Measurements from ENCODE around the gene GLT8D2. TPM values are rescaled to one million over a fixed set of nuclear protein-coding genes. Genes with fewer than 3 reads are reported as not detected.

Gene GLT8D2
- total and polyA plus RNA-seq, 4 experiments from 2014 or later, result 0.15 TPM; not detected in 3

GRCh38 chr12:104063712-104064030, 13.7 kb upstream of the GLT8D2 start:
- Histone ChIP-seq H3K4me1 (ENCODE audit: insufficient read depth, low read length) (peaks cover 21% of the 10 kb centered on the region), H3K36me3 (ENCODE audit: insufficient read depth, low read length) (peaks cover 3% of the 10 kb centered on the region), H3K27ac (ENCODE audit: low read depth, low read length) (peak overlapping the region; percentile 77), H3K4me3 (ENCODE audit: low read length in 2 of 2) (peak overlapping the region; percentile 91 to 98), H3K27me3 (ENCODE audit: insufficient read depth, low read length) (peaks cover 5% of the 10 kb centered on the region), H3K9me3 (ENCODE audit: control insufficient read depth in 1 of 2, low read length in 2 of 2) (no peaks in the 10 kb centered on the region)
- POLR2A ChIA-PET (ENCODE audit: partially characterized antibody), result interaction anchor here (0.6 to 2.8 kb wide), 11 partner anchors 10 to 258 kb away, joined by 3 to 29 read pairs (median 6); partner anchors contain the start of genes HSP90B1, NFYB, NT5DC3 and TDG
- Mint-ChIP-seq H3K4me1 (peaks cover 17 to 32% (median 22%) of the 10 kb centered on the region in 4 donors), H3K27ac (peak overlapping the region; percentile 19 to 94 (median 75)), H3K36me3 (peaks cover 4 to 18% of the 10 kb centered on the region in 2 donors), H3K9me3 (no peaks in the 10 kb centered on the region), H3K4me3 (peak overlapping the region; percentile 91 to 97 (median 94)), H3K27me3 (peaks cover 4 to 7% of the 10 kb centered on the region in 2 donors)
- peak in 2 of 5 donors; percentile 31 to 41 for DNase-seq
- intact Hi-C loops (cut with micrococcal nuclease), result loop anchor here (1.0 to 5.0 kb wide), 4 partner anchors 75 to 239 kb away; partner anchors contain the start of genes EID3, HSP90B1, NFYB and TDG
- CTCF ChIA-PET (ENCODE audit: partially characterized antibody), result interaction anchor here (0.7 to 1.7 kb wide), 6 partner anchors 37 to 185 kb away, joined by 3 to 12 read pairs (median 3); no protein-coding TSS in a partner anchor

- Mint-ChIP-seq H3K4me1 (peaks cover 6 to 19% (median 11%) of the 10 kb centered on the region in 4 donors), H3K27me3 (peaks cover 4 to 11% of the 10 kb centered on the region in 2 donors), H3K36me3 (peaks cover 0 to 6% of the 10 kb centered on the region in 2 donors), H3K4me3 (no peak overlapping the region), H3K9me3 (peaks cover 0 to 4% (median 0%) of the 10 kb centered on the region in 8 donors), H3K27ac (no peak overlapping the region)
- POLR2A ChIA-PET (ENCODE audit: partially characterized antibody), result no interaction called here
- Histone ChIP-seq H3K9me3 (ENCODE audit: control insufficient read depth in 1 of 2, low read length in 2 of 2) (no peaks in the 10 kb centered on the region), H3K36me3 (ENCODE audit: insufficient read depth, low read length) (no peaks in the 10 kb centered on the region), H3K27me3 (ENCODE audit: insufficient read depth, low read length) (peaks cover 5% of the 10 kb centered on the region), H3K4me1 (ENCODE audit: insufficient read depth, low read length) (peaks cover 17% of the 10 kb centered on the region), H3K4me3 (ENCODE audit: low read length in 2 of 2) (no peak overlapping the region), H3K27ac (ENCODE audit: low read depth, low read length) (no peak overlapping the region)
- DNase-seq, result no peak
- CTCF ChIA-PET (ENCODE audit: partially characterized antibody), result interaction anchor here (3.3 kb wide), 1 partner anchor 48 kb away, joined by 22 read pairs; no protein-coding TSS in a partner anchor
- intact Hi-C loops (cut with micrococcal nuclease), result loop anchor here (5.0 kb wide), 1 partner anchor 242 kb away; the partner anchor contains the start of gene EID3
Observed at GRCh38 chr12:104060791-104061190, 10.8 kb upstream of the GLT8D2 start.

GRCh38 chr12:104059963-104060362, 10.0 kb upstream of the GLT8D2 start:
- H3K27ac ChIP-seq (ENCODE audit: low read depth, low read length), result no peak overlapping the region
- no peak overlapping the region for H3K4me3 ChIP-seq (ENCODE audit: low read length in 2 of 2)
- Mint-ChIP-seq H3K9me3 (peaks cover 0 to 4% (median 0%) of the 10 kb centered on the region in 8 donors), H3K27me3 (peaks cover 4 to 13% of the 10 kb centered on the region in 2 donors), H3K4me3 (no peak overlapping the region), H3K36me3 (peaks cover 0 to 1% of the 10 kb centered on the region in 2 donors), H3K4me1 (peaks cover 2 to 10% (median 4%) of the 10 kb centered on the region in 4 donors), H3K27ac (no peak overlapping the region)
- no peaks in the 10 kb centered on the region for H3K9me3 ChIP-seq (ENCODE audit: control insufficient read depth in 1 of 2, low read length in 2 of 2)
- no peak for DNase-seq
- CTCF ChIA-PET (ENCODE audit: partially characterized antibody), result interaction anchor here (1.2 to 3.5 kb wide), 5 partner anchors 8 to 53 kb away, joined by 3 to 79 read pairs (median 20); no protein-coding TSS in a partner anchor
- peaks cover 9% of the 10 kb centered on the region for H3K4me1 ChIP-seq (ENCODE audit: insufficient read depth, low read length)
- intact Hi-C loops (cut with micrococcal nuclease), result loop anchor here (5.0 to 10.0 kb wide), 2 partner anchors 242 to 295 kb away; partner anchors contain the start of gene EID3
- no peaks in the 10 kb centered on the region for H3K36me3 ChIP-seq (ENCODE audit: insufficient read depth, low read length)
- peaks cover 5% of the 10 kb centered on the region for H3K27me3 ChIP-seq (ENCODE audit: insufficient read depth, low read length)
- POLR2A ChIA-PET (ENCODE audit: partially characterized antibody), result no interaction called here

GRCh38 chr12:104058802-104059201, 8.8 kb upstream of the GLT8D2 start:
- no peaks in the 10 kb centered on the region for H3K9me3 ChIP-seq (ENCODE audit: control insufficient read depth in 1 of 2, low read length in 2 of 2)
- no peak overlapping the region for H3K4me3 ChIP-seq (ENCODE audit: low read length in 2 of 2)
- peaks cover 7% of the 10 kb centered on the region for H3K4me1 ChIP-seq (ENCODE audit: insufficient read depth, low read length)
- Mint-ChIP-seq H3K36me3 (no peaks in the 10 kb centered on the region), H3K27me3 (peaks cover 6 to 17% of the 10 kb centered on the region in 2 donors), H3K4me1 (peaks cover 2 to 5% (median 3%) of the 10 kb centered on the region in 4 donors), H3K4me3 (no peak overlapping the region), H3K9me3 (peaks cover 0 to 4% (median 0%) of the 10 kb centered on the region in 8 donors), H3K27ac (no peak overlapping the region)
- ChIA-PET CTCF (ENCODE audit: partially characterized antibody) (interaction anchor here (1.0 to 3.5 kb wide), 8 partner anchors 9 to 176 kb away, joined by 3 to 79 read pairs (median 8); no protein-coding TSS in a partner anchor), POLR2A (ENCODE audit: partially characterized antibody) (no interaction called here)
- no peaks in the 10 kb centered on the region for H3K36me3 ChIP-seq (ENCODE audit: insufficient read depth, low read length)
- DNase-seq, result no peak
- intact Hi-C loops (cut with micrococcal nuclease), result loop anchor here (10.0 kb wide), 1 partner anchor 296 kb away; no protein-coding TSS in a partner anchor
- no peak overlapping the region for H3K27ac ChIP-seq (ENCODE audit: low read depth, low read length)
- peaks cover 9% of the 10 kb centered on the region for H3K27me3 ChIP-seq (ENCODE audit: insufficient read depth, low read length)

- ChIA-PET POLR2A (ENCODE audit: partially characterized antibody) (interaction anchor here (1.2 kb wide), 1 partner anchor 51 kb away, joined by 3 read pairs; no protein-coding TSS in a partner anchor), CTCF (ENCODE audit: partially characterized antibody) (interaction anchor here (0.8 to 3.5 kb wide), 10 partner anchors 10 to 175 kb away, joined by 3 to 79 read pairs (median 6); partner anchors contain the start of gene NFYB)
- no peaks in the 10 kb centered on the region for H3K36me3 Mint-ChIP-seq
- Histone ChIP-seq H3K36me3 (ENCODE audit: insufficient read depth, low read length) (no peaks in the 10 kb centered on the region), H3K27me3 (ENCODE audit: insufficient read depth, low read length) (peaks cover 9% of the 10 kb centered on the region), H3K9me3 (ENCODE audit: control insufficient read depth in 1 of 2, low read length in 2 of 2) (no peaks in the 10 kb centered on the region), H3K4me1 (ENCODE audit: insufficient read depth, low read length) (no peaks in the 10 kb centered on the region), H3K4me3 (ENCODE audit: low read length in 2 of 2) (no peak overlapping the region), H3K27ac (ENCODE audit: low read depth, low read length) (no peak overlapping the region)
- H3K4me1 Mint-ChIP-seq, result no peaks in the 10 kb centered on the region
- peak in 4 of 5 donors; percentile 7 to 28 (median 22) for DNase-seq
- intact Hi-C loops (cut with micrococcal nuclease), result loop anchor here (1.0 to 10.0 kb wide), 2 partner anchors 52 to 297 kb away; no protein-coding TSS in a partner anchor
- no peak overlapping the region for H3K4me3 Mint-ChIP-seq
- H3K9me3 Mint-ChIP-seq, result peaks cover 0 to 4% (median 0%) of the 10 kb centered on the region in 8 donors
- peak overlapping the region in 1 of 7 donors; percentile 27 for H3K27ac Mint-ChIP-seq
- H3K27me3 Mint-ChIP-seq, result peaks cover 9 to 23% of the 10 kb centered on the region in 2 donors
Observed at GRCh38 chr12:104057771-104058197, 7.8 kb upstream of the GLT8D2 start.

GRCh38 chr12:104056419-104056972, 6.5 kb upstream of the GLT8D2 start:
- no peak for DNase-seq
- peaks cover 9% of the 10 kb centered on the region for H3K27me3 ChIP-seq (ENCODE audit: insufficient read depth, low read length)
- no peaks in the 10 kb centered on the region for H3K36me3 ChIP-seq (ENCODE audit: insufficient read depth, low read length)
- ChIA-PET CTCF (ENCODE audit: partially characterized antibody) (interaction anchor here (1.2 to 3.5 kb wide), 5 partner anchors 10 to 53 kb away, joined by 4 to 79 read pairs (median 8); no protein-coding TSS in a partner anchor), POLR2A (ENCODE audit: partially characterized antibody) (interaction anchor here (1.2 kb wide), 1 partner anchor 53 kb away, joined by 3 read pairs; no protein-coding TSS in a partner anchor)
- intact Hi-C loops (cut with micrococcal nuclease), result loop anchor here (10.0 kb wide), 1 partner anchor 298 kb away; no protein-coding TSS in a partner anchor
- peaks cover 10 to 29% of the 10 kb centered on the region in 2 donors for H3K27me3 Mint-ChIP-seq
- no peak overlapping the region for H3K27ac Mint-ChIP-seq
- no peaks in the 10 kb centered on the region for H3K9me3 ChIP-seq (ENCODE audit: control insufficient read depth in 1 of 2, low read length in 2 of 2)
- H3K4me3 Mint-ChIP-seq, result no peak overlapping the region
- no peak overlapping the region for H3K4me3 ChIP-seq (ENCODE audit: low read length in 2 of 2)
- H3K36me3 Mint-ChIP-seq, result no peaks in the 10 kb centered on the region
- no peaks in the 10 kb centered on the region for H3K4me1 ChIP-seq (ENCODE audit: insufficient read depth, low read length)
- no peaks in the 10 kb centered on the region for H3K4me1 Mint-ChIP-seq
- H3K9me3 Mint-ChIP-seq, result peaks cover 0 to 4% (median 0%) of the 10 kb centered on the region in 8 donors
- H3K27ac ChIP-seq (ENCODE audit: low read depth, low read length), result no peak overlapping the region
